ENCODE data around the gene GDPGP1. TPM values are rescaled to one million over a fixed set of nuclear protein-coding genes. Genes with fewer than 3 reads are reported as not detected.
A peak's percentile ranks its signal among the peaks of the same experiment; 100 is the strongest.

GDPGP1 gene
- total and polyA plus RNA-seq, 4 donors, result 3.4 to 11.0 (median 5.2) TPM

- H3K27me3 ChIP-seq (ENCODE audit: control insufficient read depth in 3 of 3, insufficient read depth in 3 of 3, low read length in 2 of 3), result no peaks in the 10 kb centered on the region
- peak overlapping the region in 1 of 2 donors; percentile 68 for H3K27ac ChIP-seq (ENCODE audit: low read depth in 1 of 2, low read length in 1 of 2)
- TF ChIP-seq, protein P1, sequence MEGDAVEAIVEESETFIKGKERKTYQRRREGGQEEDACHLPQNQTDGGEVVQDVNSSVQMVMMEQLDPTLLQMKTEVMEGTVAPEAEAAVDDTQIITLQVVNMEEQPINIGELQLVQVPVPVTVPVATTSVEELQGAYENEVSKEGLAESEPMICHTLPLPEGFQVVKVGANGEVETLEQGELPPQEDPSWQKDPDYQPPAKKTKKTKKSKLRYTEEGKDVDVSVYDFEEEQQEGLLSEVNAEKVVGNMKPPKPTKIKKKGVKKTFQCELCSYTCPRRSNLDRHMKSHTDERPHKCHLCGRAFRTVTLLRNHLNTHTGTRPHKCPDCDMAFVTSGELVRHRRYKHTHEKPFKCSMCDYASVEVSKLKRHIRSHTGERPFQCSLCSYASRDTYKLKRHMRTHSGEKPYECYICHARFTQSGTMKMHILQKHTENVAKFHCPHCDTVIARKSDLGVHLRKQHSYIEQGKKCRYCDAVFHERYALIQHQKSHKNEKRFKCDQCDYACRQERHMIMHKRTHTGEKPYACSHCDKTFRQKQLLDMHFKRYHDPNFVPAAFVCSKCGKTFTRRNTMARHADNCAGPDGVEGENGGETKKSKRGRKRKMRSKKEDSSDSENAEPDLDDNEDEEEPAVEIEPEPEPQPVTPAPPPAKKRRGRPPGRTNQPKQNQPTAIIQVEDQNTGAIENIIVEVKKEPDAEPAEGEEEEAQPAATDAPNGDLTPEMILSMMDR (IDR thresholded peaks at IDR 0.05; ENCODE audit: control extremely low read depth, extremely low read depth), result no peak
- WGBS, 2 donors, result 45 to 66% methylated on average over 11 of the region's 11 CpGs
- no peak overlapping the region for H3K4me3 ChIP-seq
- H3K36me3 ChIP-seq (ENCODE audit: control insufficient read depth in 4 of 4, insufficient read depth in 4 of 4, low read length in 4 of 4), result peaks cover 1 to 12% (median 3%) of the 10 kb centered on the region in 4 donors
- H3K4me1 ChIP-seq (ENCODE audit: control insufficient read depth in 5 of 5, insufficient read depth in 5 of 5, low read length in 5 of 5), result peaks cover 0 to 11% (median 2%) of the 10 kb centered on the region in 5 donors
- H3K9ac ChIP-seq (ENCODE audit: insufficient read depth in 1 of 2, low read length in 2 of 2), result no peak overlapping the region
- no peaks in the 10 kb centered on the region for H3K9me3 ChIP-seq (ENCODE audit: control insufficient read depth in 4 of 4, insufficient read depth in 3 of 4, low read length in 3 of 4)
- DNase-seq (no peak), ATAC-seq (ENCODE audit: insufficient read depth, low FRiP score) (no peak)
Measured at GRCh38 chr15:90213818-90214204, 20.2 kb upstream of the GDPGP1 start.

GRCh38 chr15:90214553-90215196 is 19.3 kb upstream of the GDPGP1 start:
- peaks cover 0 to 12% (median 3%) of the 10 kb centered on the region in 4 donors for H3K36me3 ChIP-seq (ENCODE audit: control insufficient read depth in 4 of 4, insufficient read depth in 4 of 4, low read length in 4 of 4)
- H3K27ac ChIP-seq (ENCODE audit: low read depth in 1 of 2, low read length in 1 of 2), result no peak overlapping the region
- WGBS, 2 donors, result 74 to 75% methylated on average over 8 of the region's 8 CpGs
- no peak overlapping the region for H3K9ac ChIP-seq (ENCODE audit: insufficient read depth in 1 of 2, low read length in 2 of 2)
- no peaks in the 10 kb centered on the region for H3K27me3 ChIP-seq (ENCODE audit: control insufficient read depth in 3 of 3, insufficient read depth in 3 of 3, low read length in 2 of 3)
- DNase-seq, result peak in 2 of 3 donors; percentile 17 to 18
- ATAC-seq (ENCODE audit: insufficient read depth, low FRiP score), result no peak
- H3K4me3 ChIP-seq, result no peak overlapping the region
- TF ChIP-seq, protein P1 (IDR thresholded peaks at IDR 0.05; ENCODE audit: control extremely low read depth, extremely low read depth), result no peak
- peaks cover 0 to 11% (median 2%) of the 10 kb centered on the region in 5 donors for H3K4me1 ChIP-seq (ENCODE audit: control insufficient read depth in 5 of 5, insufficient read depth in 5 of 5, low read length in 5 of 5)
- no peaks in the 10 kb centered on the region for H3K9me3 ChIP-seq (ENCODE audit: control insufficient read depth in 4 of 4, insufficient read depth in 3 of 4, low read length in 3 of 4)

DNA sequence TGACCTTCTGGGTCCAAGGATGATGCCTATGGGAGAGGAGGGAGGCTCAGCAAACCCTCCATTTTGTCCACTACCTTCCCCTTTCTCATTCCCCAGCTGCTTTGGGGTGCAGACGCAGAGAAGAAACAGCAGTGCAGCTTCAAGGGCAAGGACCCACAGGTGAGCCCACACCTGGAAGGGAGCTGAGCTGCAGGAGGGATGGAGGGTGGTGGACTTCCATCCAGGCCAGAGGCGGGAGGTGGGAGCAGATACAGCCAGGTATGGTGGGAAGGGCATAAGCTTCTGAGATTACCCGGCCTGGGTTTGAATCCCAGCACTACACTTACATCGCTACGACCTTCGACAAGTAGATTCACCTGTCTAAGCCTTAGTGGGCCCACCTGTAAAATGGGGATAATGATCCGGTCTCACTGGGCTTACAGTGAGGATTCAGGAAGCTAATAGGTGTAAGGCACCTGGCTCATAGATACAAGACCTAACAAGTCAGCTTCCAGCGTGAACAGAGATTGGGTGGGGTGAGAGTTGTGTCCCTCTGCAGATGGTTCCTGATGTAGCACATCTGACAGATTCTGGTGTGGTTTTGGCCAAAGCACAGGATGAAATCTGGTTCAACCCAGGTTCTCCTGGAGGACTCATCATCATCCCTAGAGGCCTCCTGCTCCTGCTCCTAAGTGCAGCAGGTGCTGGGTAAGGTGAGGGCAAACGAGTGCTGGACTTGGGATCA is 16.2 kb upstream of the GDPGP1 start:
- DNase-seq (no peak), ATAC-seq (ENCODE audit: insufficient read depth, low FRiP score) (no peak)
- Histone ChIP-seq H3K9ac (ENCODE audit: insufficient read depth in 1 of 2, low read length in 2 of 2) (no peak overlapping the region), H3K27me3 (ENCODE audit: control insufficient read depth in 3 of 3, insufficient read depth in 3 of 3, low read length in 2 of 3) (no peaks in the 10 kb centered on the region), H3K4me1 (ENCODE audit: control insufficient read depth in 5 of 5, insufficient read depth in 5 of 5, low read length in 5 of 5) (peaks cover 0 to 11% (median 0%) of the 10 kb centered on the region in 5 donors), H3K27ac (ENCODE audit: low read depth in 1 of 2, low read length in 1 of 2) (no peak overlapping the region), H3K9me3 (ENCODE audit: control insufficient read depth in 4 of 4, insufficient read depth in 3 of 4, low read length in 3 of 4) (no peaks in the 10 kb centered on the region), H3K36me3 (ENCODE audit: control insufficient read depth in 4 of 4, insufficient read depth in 4 of 4, low read length in 4 of 4) (peaks cover 0 to 12% (median 1%) of the 10 kb centered on the region in 4 donors), H3K4me3 (no peak overlapping the region)
- 88 to 96% methylated on average over 9 of the region's 9 CpGs for WGBS, 2 donors
- TF ChIP-seq, protein P1 (IDR thresholded peaks at IDR 0.05; ENCODE audit: control extremely low read depth, extremely low read depth), result no peak
